ENCODE measurements around the gene AKAP11. TPM values are rescaled to one million over a fixed set of nuclear protein-coding genes. Genes with fewer than 3 reads are reported as not detected.

The AKAP11 gene
- total and polyA plus RNA-seq, 2 of the 13 experiments (the other 11 are each of a cell fraction or from before 2014, with no cell fraction given): 7.2 to 9.8 TPM

Other genes starting within 250 kb of the AKAP11 start
- gene DGKH, start 223.5 kb upstream of the AKAP11 start, total RNA-seq (2016; rRNA removed; fragmentation: Illumina TruSeq; extraction: Trizol): 0.06 and 0.13 TPM in 2 replicates
- 0.01 and 0.05 TPM in 2 replicates for gene DGKH, start 223.5 kb upstream of the AKAP11 start, polyA plus RNA-seq (2011; rRNA removed)